ENCODE results near the gene DCXR. TPM values are rescaled to one million over a fixed set of nuclear protein-coding genes. Genes with fewer than 3 reads are reported as not detected.

The DCXR gene
- total RNA-seq, 6 experiments from 2014 or later: 73.4 to 100 (median 84.8) TPM

GRCh38 chr17:81993729-81994592 lies 43.5 kb downstream of the DCXR start:
- no peak for TF ChIP-seq CTCF (IDR thresholded peaks at IDR 0.05)
- Mint-ChIP-seq H3K36me3 (ENCODE audit: low read depth) (peaks cover 15% of the 10 kb centered on the region), H3K9me3 (no peaks in the 10 kb centered on the region), H3K4me3 (no peak overlapping the region), H3K4me1 (ENCODE audit: low read depth) (peaks cover 21% of the 10 kb centered on the region), H3K27me3 (ENCODE audit: insufficient read depth) (no peaks in the 10 kb centered on the region; the same call in 1 of the 2 replicates), H3K27ac (no peak overlapping the region)
- no peak for DNase-seq

GRCh38 chr17:81992306-81993102 lies 45.0 kb downstream of the DCXR start:
- DNase-seq: no peak
- Mint-ChIP-seq H3K4me3 (peak overlapping the region; percentile 62; the same call in 1 of the 2 replicates), H3K27me3 (ENCODE audit: insufficient read depth) (no peaks in the 10 kb centered on the region; the same call in 1 of the 2 replicates), H3K4me1 (ENCODE audit: low read depth) (peaks cover 21% of the 10 kb centered on the region), H3K9me3 (no peaks in the 10 kb centered on the region), H3K36me3 (ENCODE audit: low read depth) (peaks cover 15% of the 10 kb centered on the region), H3K27ac (peak overlapping the region; percentile 18; the same call in 1 of the 2 replicates)
- no peak for TF ChIP-seq CTCF (IDR thresholded peaks at IDR 0.05)

DNA sequence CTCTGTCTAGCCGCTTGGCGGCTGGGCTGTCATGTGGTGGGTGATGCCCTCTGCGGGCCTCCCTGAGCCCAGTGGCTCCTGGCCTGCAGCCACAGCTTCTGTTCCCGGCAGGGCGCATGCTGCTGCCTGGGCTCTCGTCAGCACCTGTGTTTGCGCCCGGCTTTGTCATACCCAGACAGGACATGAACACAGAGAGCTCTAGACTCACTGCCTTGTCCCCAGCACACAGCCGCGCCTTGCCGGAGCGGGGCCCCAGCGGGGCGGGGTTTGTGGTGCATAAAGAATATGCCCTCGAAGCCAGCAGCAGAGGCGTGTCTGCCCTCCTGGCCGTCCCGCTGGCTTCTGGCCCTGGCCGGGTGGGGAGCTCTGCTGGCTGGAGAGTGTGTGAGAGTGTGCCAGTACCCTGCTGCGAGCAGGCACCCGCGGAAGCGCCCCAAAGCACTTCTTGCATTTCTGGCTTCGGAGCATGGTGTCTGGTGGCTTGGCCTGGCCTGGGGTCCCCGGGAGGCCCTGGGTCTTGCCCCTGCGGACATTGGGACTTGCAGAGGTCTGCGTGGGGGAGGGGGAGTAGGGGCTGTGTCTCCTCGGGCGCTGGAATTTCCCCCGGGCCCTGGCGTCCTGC lies 45.7 kb downstream of the DCXR start:
- peaks cover 17% of the 10 kb centered on the region for H3K36me3 Mint-ChIP-seq (ENCODE audit: low read depth)
- H3K9me3 Mint-ChIP-seq: no peaks in the 10 kb centered on the region
- H3K27ac Mint-ChIP-seq: peak overlapping the region; percentile 18
- peak overlapping the region; percentile 62 for H3K4me3 Mint-ChIP-seq
- peaks cover 21% of the 10 kb centered on the region for H3K4me1 Mint-ChIP-seq (ENCODE audit: low read depth)
- H3K27me3 Mint-ChIP-seq (ENCODE audit: insufficient read depth): peaks cover 1% of the 10 kb centered on the region; the same call in 1 of the 2 replicates
- no peak for TF ChIP-seq CTCF (IDR thresholded peaks at IDR 0.05)
- DNase-seq: peak; percentile 71

- peak overlapping the region; percentile 18; the same call in 1 of the 2 replicates for H3K27ac Mint-ChIP-seq
- H3K9me3 Mint-ChIP-seq: no peaks in the 10 kb centered on the region
- peak overlapping the region; percentile 62; the same call in 1 of the 2 replicates for H3K4me3 Mint-ChIP-seq
- peaks cover 2% of the 10 kb centered on the region; the same call in 1 of the 2 replicates for H3K27me3 Mint-ChIP-seq (ENCODE audit: insufficient read depth)
- no peak for TF ChIP-seq CTCF (IDR thresholded peaks at IDR 0.05)
- DNase-seq: no peak
- peaks cover 21% of the 10 kb centered on the region for H3K4me1 Mint-ChIP-seq (ENCODE audit: low read depth)
- peaks cover 22% of the 10 kb centered on the region for H3K36me3 Mint-ChIP-seq (ENCODE audit: low read depth)
These were observed 46.4 kb downstream of the DCXR start for GRCh38 chr17:81990836-81991683.
